Posterior vena cava (tissue), 2 donors: Measurements from ENCODE around the gene GRAP2. TPM values are rescaled to one million over a fixed set of nuclear protein-coding genes. Genes with fewer than 3 reads are reported as not detected.

Experiments used
- DNase-seq: peaks from one replicate; pipeline ENCODE4 v3.0.0-alpha.2; 2020; ENCODE audit warnings: low spot score
- intact Hi-C, 2 donors: fragments of 100-400 bp; cut with DNase I; formaldehyde crosslinking; loops; one replicate each; pipeline versions ENCODE4 v1.14.1 to v1.14.2; 2022 to 2023
- total RNA-seq, 2 donors: library from RNA; stranded (reverse); fragmentation: NEBNext Ultra II Directional; extraction: Animal tissue kit (Norgen Biotek cat#: 25700); gene quantifications; one replicate each; pipeline ENCODE4 v1.2.1, GENCODE V29; 2021
- donor health status: DM: yes; HTN: yes; CAD: no.
- donor health status: DM: yes; HTN: yes; CAD: no.

The GRAP2 gene
- total RNA-seq, 2 donors from 2014 or later = 2.0 to 4.1 TPM

- intact Hi-C loops = no loop called here
- DNase-seq = no peak
Observed at GRCh38 chr22:40000171-40000570, 99.3 kb downstream of the GRAP2 start.

GRCh38 chr22:40001106-40001505, 100.2 kb downstream of the GRAP2 start:
- DNase-seq = no peak
- intact Hi-C loops = no loop called here

GRCh38 chr22:40001800-40002577, 101.1 kb downstream of the GRAP2 start:
- intact Hi-C loops = no loop called here
- DNase-seq = no peak

- no peak for DNase-seq
- intact Hi-C loops = no loop called here
Observed at GRCh38 chr22:40002935-40003715, 102.2 kb downstream of the GRAP2 start.

GRCh38 chr22:40004836-40005235, 104.0 kb downstream of the GRAP2 start:
- no peak for DNase-seq
- intact Hi-C loops = loop anchor here (1.0 to 5.0 kb wide), 2 partner anchors 11 to 453 kb away; no protein-coding TSS in a partner anchor

GRCh38 chr22:40006641-40007040, 105.8 kb downstream of the GRAP2 start:
- intact Hi-C loops = loop anchor here in 1 of 2 donors (5.0 kb wide), 1 partner anchor 454 kb away; no protein-coding TSS in a partner anchor
- DNase-seq = no peak

GRCh38 chr22:40007853-40008710, 107.2 kb downstream of the GRAP2 start:
- intact Hi-C loops = loop anchor here in 1 of 2 donors (5.0 kb wide), 1 partner anchor 456 kb away; no protein-coding TSS in a partner anchor
- DNase-seq = no peak

- no peak for DNase-seq
- intact Hi-C loops = loop anchor here in 1 of 2 donors (5.0 kb wide), 1 partner anchor 457 kb away; no protein-coding TSS in a partner anchor
Observed at GRCh38 chr22:40008726-40009291, 107.9 kb downstream of the GRAP2 start.

GRCh38 chr22:40009292-40009774, 108.4 kb downstream of the GRAP2 start:
- no peak for DNase-seq
- intact Hi-C loops = loop anchor here in 1 of 2 donors (5.0 kb wide), 1 partner anchor 457 kb away; no protein-coding TSS in a partner anchor

- intact Hi-C loops = loop anchor here in 1 of 2 donors (5.0 kb wide), 1 partner anchor 458 kb away; no protein-coding TSS in a partner anchor
- DNase-seq = no peak
Observed at GRCh38 chr22:40009951-40010671, 109.2 kb downstream of the GRAP2 start.

GRCh38 chr22:40010746-40011145, 109.9 kb downstream of the GRAP2 start:
- intact Hi-C loops = no loop called here
- no peak for DNase-seq

- intact Hi-C loops = no loop called here
- DNase-seq = no peak
Observed at GRCh38 chr22:40014667-40015248, 113.9 kb downstream of the GRAP2 start.

GRCh38 chr22:40015358-40015976, 114.6 kb downstream of the GRAP2 start:
- intact Hi-C loops = no loop called here
- DNase-seq = no peak

- intact Hi-C loops = no loop called here
- DNase-seq = no peak
Observed at GRCh38 chr22:40018051-40018450, 117.2 kb downstream of the GRAP2 start.

- DNase-seq = no peak
- intact Hi-C loops = no loop called here
Observed at GRCh38 chr22:40019100-40019499, 118.2 kb downstream of the GRAP2 start.

GRCh38 chr22:40020956-40021355, 120.1 kb downstream of the GRAP2 start:
- intact Hi-C loops = no loop called here

GRCh38 chr22:40021401-40022000, 120.6 kb downstream of the GRAP2 start:
- intact Hi-C loops = no loop called here
- DNase-seq = no peak

More at GRCh38 chr22:40020956-40021355, 120.1 kb downstream of the GRAP2 start:
- DNase-seq = no peak
